ENCODE results near the gene MEIKIN.
A peak's percentile ranks its signal among the peaks of the same experiment; 100 is the strongest.
"Not testable (repeated sequence)": the region's sequence is repeated elsewhere in the genome, so short reads cannot be mapped to it uniquely, and the experiment has no call there.

The MEIKIN gene

GRCh38 chr5:131810510-131811249 is 134.8 kb downstream of the MEIKIN start:
- DNase-seq (ENCODE audit: low spot score): no peak

GRCh38 chr5:131796793-131797693 is 148.4 kb downstream of the MEIKIN start, which contains the start of gene FNIP1:
Gene FNIP1 (minus strand): TSS chr5:131797017. CDS start chr5:131796921, 96 bp downstream.
- DNase-seq (ENCODE audit: low spot score): peak; percentile 96

GRCh38 chr5:131795879-131796792 is 149.3 kb downstream of the MEIKIN start:
- DNase-seq (ENCODE audit: low spot score): peak; percentile 13

GRCh38 chr5:131795228-131795627 is 150.2 kb downstream of the MEIKIN start:
- DNase-seq (ENCODE audit: low spot score): no peak

GRCh38 chr5:131794586-131794985 is 150.9 kb downstream of the MEIKIN start:
- DNase-seq (ENCODE audit: low spot score): no peak

GRCh38 chr5:131792896-131793295 is 152.6 kb downstream of the MEIKIN start:
- no peak for DNase-seq (ENCODE audit: low spot score)

GRCh38 chr5:131791866-131792265 is 153.6 kb downstream of the MEIKIN start:
- no peak for DNase-seq (ENCODE audit: low spot score)

GRCh38 chr5:131790550-131790949 is 154.9 kb downstream of the MEIKIN start:
- DNase-seq (ENCODE audit: low spot score): no peak

- DNase-seq (ENCODE audit: low spot score): no peak
Measured at GRCh38 chr5:131789765-131790164, 155.7 kb downstream of the MEIKIN start.

GRCh38 chr5:131787736-131788135 is 157.7 kb downstream of the MEIKIN start:
- no peak for DNase-seq (ENCODE audit: low spot score)

GRCh38 chr5:131786900-131787692 is 158.4 kb downstream of the MEIKIN start:
- DNase-seq (ENCODE audit: low spot score): no peak

GRCh38 chr5:131786036-131786435 is 159.4 kb downstream of the MEIKIN start:
- DNase-seq (ENCODE audit: low spot score): no peak

GRCh38 chr5:131783874-131784273 is 161.6 kb downstream of the MEIKIN start:
- no peak for DNase-seq (ENCODE audit: low spot score)

GRCh38 chr5:131783357-131783756 is 162.1 kb downstream of the MEIKIN start:
- DNase-seq (ENCODE audit: low spot score): no peak

GRCh38 chr5:131782717-131783116 is 162.7 kb downstream of the MEIKIN start:
- DNase-seq (ENCODE audit: low spot score): no peak

- not testable (repeated sequence) for DNase-seq (ENCODE audit: low spot score)
Measured at GRCh38 chr5:131778141-131778540, 167.3 kb downstream of the MEIKIN start.

GRCh38 chr5:131776450-131776849 is 169.0 kb downstream of the MEIKIN start:
- no peak for DNase-seq (ENCODE audit: low spot score)

- no peak for DNase-seq (ENCODE audit: low spot score)
Measured at GRCh38 chr5:131774652-131775367, 170.7 kb downstream of the MEIKIN start.

- no peak for DNase-seq (ENCODE audit: low spot score)
Measured at GRCh38 chr5:131773805-131774204, 171.7 kb downstream of the MEIKIN start.

- DNase-seq (ENCODE audit: low spot score): no peak
Measured at GRCh38 chr5:131771692-131772091, 173.8 kb downstream of the MEIKIN start.
